ENCODE measurements around the gene ZGPAT.
"Not testable (repeated sequence)": the region's sequence is repeated elsewhere in the genome, so short reads cannot be mapped to it uniquely, and the experiment has no call there.

ZGPAT gene

GRCh38 chr20:63708301-63709148, 686 bp downstream of the ZGPAT start:
- no peaks in the 10 kb centered on the region for H3K27me3 ChIP-seq (replicated peaks; ENCODE audit: control insufficient read depth, insufficient read depth, low read length)
- peaks cover 21% of the 10 kb centered on the region for H3K4me1 ChIP-seq (ENCODE audit: control insufficient read depth, insufficient read depth, low read length)
- peak overlapping the region; percentile 95 for H3K9ac ChIP-seq (ENCODE audit: low read length)
- H3K9me3 ChIP-seq (ENCODE audit: control insufficient read depth, low read length), result no peaks in the 10 kb centered on the region
- peak; percentile 30 for DNase-seq (ENCODE audit: low read depth)
- H3K4me3 ChIP-seq (ENCODE audit: low read length), result peak overlapping the region; percentile 91
- H3K36me3 ChIP-seq (ENCODE audit: control insufficient read depth, insufficient read depth, low read length, severe bottlenecking), result peaks cover 57% of the 10 kb centered on the region

GRCh38 chr20:63709149-63709527, 1.3 kb downstream of the ZGPAT start:
- no peak for DNase-seq (ENCODE audit: low read depth)
- Histone ChIP-seq H3K27me3 (replicated peaks; ENCODE audit: control insufficient read depth, insufficient read depth, low read length) (no peaks in the 10 kb centered on the region), H3K9me3 (ENCODE audit: control insufficient read depth, low read length) (no peaks in the 10 kb centered on the region), H3K4me1 (ENCODE audit: control insufficient read depth, insufficient read depth, low read length) (peaks cover 21% of the 10 kb centered on the region), H3K4me3 (ENCODE audit: low read length) (peak overlapping the region; percentile 91), H3K36me3 (ENCODE audit: control insufficient read depth, insufficient read depth, low read length, severe bottlenecking) (peaks cover 54% of the 10 kb centered on the region), H3K9ac (ENCODE audit: low read length) (peak overlapping the region; percentile 95)

GRCh38 chr20:63711085-63711645, 3.3 kb downstream of the ZGPAT start:
- Histone ChIP-seq H3K4me3 (ENCODE audit: low read length) (no peak overlapping the region), H3K9me3 (ENCODE audit: control insufficient read depth, low read length) (no peaks in the 10 kb centered on the region), H3K27me3 (replicated peaks; ENCODE audit: control insufficient read depth, insufficient read depth, low read length) (no peaks in the 10 kb centered on the region), H3K9ac (ENCODE audit: low read length) (no peak overlapping the region), H3K4me1 (ENCODE audit: control insufficient read depth, insufficient read depth, low read length) (peaks cover 18% of the 10 kb centered on the region), H3K36me3 (ENCODE audit: control insufficient read depth, insufficient read depth, low read length, severe bottlenecking) (peaks cover 44% of the 10 kb centered on the region)
- DNase-seq (ENCODE audit: low read depth), result no peak

- no peak overlapping the region for H3K9ac ChIP-seq (ENCODE audit: low read length)
- no peaks in the 10 kb centered on the region for H3K27me3 ChIP-seq (replicated peaks; ENCODE audit: control insufficient read depth, insufficient read depth, low read length)
- no peaks in the 10 kb centered on the region for H3K9me3 ChIP-seq (ENCODE audit: control insufficient read depth, low read length)
- H3K36me3 ChIP-seq (ENCODE audit: control insufficient read depth, insufficient read depth, low read length, severe bottlenecking), result peaks cover 48% of the 10 kb centered on the region
- H3K4me3 ChIP-seq (ENCODE audit: low read length), result no peak overlapping the region
- no peak for DNase-seq (ENCODE audit: low read depth)
- H3K4me1 ChIP-seq (ENCODE audit: control insufficient read depth, insufficient read depth, low read length), result peaks cover 12% of the 10 kb centered on the region
These were observed 4.4 kb downstream of the ZGPAT start for GRCh38 chr20:63712191-63712590.

GRCh38 chr20:63714858-63715257, 7.0 kb downstream of the ZGPAT start:
- peaks cover 58% of the 10 kb centered on the region for H3K36me3 ChIP-seq (ENCODE audit: control insufficient read depth, insufficient read depth, low read length, severe bottlenecking)
- H3K9me3 ChIP-seq (ENCODE audit: control insufficient read depth, low read length), result peaks cover 6% of the 10 kb centered on the region

GRCh38 chr20:63718996-63719395, 11.2 kb downstream of the ZGPAT start:
- no peaks in the 10 kb centered on the region for H3K4me1 ChIP-seq (ENCODE audit: control insufficient read depth, insufficient read depth, low read length)
- H3K36me3 ChIP-seq (ENCODE audit: control insufficient read depth, insufficient read depth, low read length, severe bottlenecking), result peaks cover 45% of the 10 kb centered on the region

More at GRCh38 chr20:63714858-63715257, 7.0 kb downstream of the ZGPAT start:
- H3K4me3 ChIP-seq (ENCODE audit: low read length), result no peak overlapping the region
- H3K27me3 ChIP-seq (replicated peaks; ENCODE audit: control insufficient read depth, insufficient read depth, low read length), result no peaks in the 10 kb centered on the region
- no peak overlapping the region for H3K9ac ChIP-seq (ENCODE audit: low read length)
- H3K4me1 ChIP-seq (ENCODE audit: control insufficient read depth, insufficient read depth, low read length), result no peaks in the 10 kb centered on the region
- DNase-seq (ENCODE audit: low read depth), result no peak

GRCh38 chr20:63722967-63723622, 15.3 kb downstream of the ZGPAT start:
- Histone ChIP-seq H3K9me3 (ENCODE audit: control insufficient read depth, low read length) (peaks cover 11% of the 10 kb centered on the region), H3K36me3 (ENCODE audit: control insufficient read depth, insufficient read depth, low read length, severe bottlenecking) (peaks cover 28% of the 10 kb centered on the region)
- not testable (repeated sequence) for H3K4me3 ChIP-seq (ENCODE audit: low read length); H3K4me1 ChIP-seq (ENCODE audit: control insufficient read depth, insufficient read depth, low read length); H3K27me3 ChIP-seq (replicated peaks; ENCODE audit: control insufficient read depth, insufficient read depth, low read length); H3K9ac ChIP-seq (ENCODE audit: low read length); DNase-seq (ENCODE audit: low read depth)

More at GRCh38 chr20:63718996-63719395, 11.2 kb downstream of the ZGPAT start:
- H3K4me3 ChIP-seq (ENCODE audit: low read length), result no peak overlapping the region
- no peak overlapping the region for H3K9ac ChIP-seq (ENCODE audit: low read length)
- peaks cover 6% of the 10 kb centered on the region for H3K9me3 ChIP-seq (ENCODE audit: control insufficient read depth, low read length)
- DNase-seq (ENCODE audit: low read depth), result no peak
- H3K27me3 ChIP-seq (replicated peaks; ENCODE audit: control insufficient read depth, insufficient read depth, low read length), result no peaks in the 10 kb centered on the region

GRCh38 chr20:63730189-63730733, 22.4 kb downstream of the ZGPAT start:
- peaks cover 32% of the 10 kb centered on the region for H3K36me3 ChIP-seq (ENCODE audit: control insufficient read depth, insufficient read depth, low read length, severe bottlenecking)
- not testable (repeated sequence) for H3K27me3 ChIP-seq (replicated peaks; ENCODE audit: control insufficient read depth, insufficient read depth, low read length); H3K4me3 ChIP-seq (ENCODE audit: low read length); DNase-seq (ENCODE audit: low read depth); H3K9ac ChIP-seq (ENCODE audit: low read length); H3K9me3 ChIP-seq (ENCODE audit: control insufficient read depth, low read length); H3K4me1 ChIP-seq (ENCODE audit: control insufficient read depth, insufficient read depth, low read length)

GRCh38 chr20:63731410-63731809, 23.6 kb downstream of the ZGPAT start:
- no peaks in the 10 kb centered on the region for H3K4me1 ChIP-seq (ENCODE audit: control insufficient read depth, insufficient read depth, low read length)
- DNase-seq (ENCODE audit: low read depth), result no peak

GRCh38 chr20:63732118-63733095, 24.6 kb downstream of the ZGPAT start:
- Histone ChIP-seq H3K4me1 (ENCODE audit: control insufficient read depth, insufficient read depth, low read length) (no peaks in the 10 kb centered on the region), H3K9ac (ENCODE audit: low read length) (no peak overlapping the region), H3K36me3 (ENCODE audit: control insufficient read depth, insufficient read depth, low read length, severe bottlenecking) (peaks cover 40% of the 10 kb centered on the region), H3K27me3 (replicated peaks; ENCODE audit: control insufficient read depth, insufficient read depth, low read length) (no peaks in the 10 kb centered on the region), H3K4me3 (ENCODE audit: low read length) (no peak overlapping the region), H3K9me3 (ENCODE audit: control insufficient read depth, low read length) (no peaks in the 10 kb centered on the region)
- DNase-seq (ENCODE audit: low read depth), result no peak

More at GRCh38 chr20:63731410-63731809, 23.6 kb downstream of the ZGPAT start:
- no peaks in the 10 kb centered on the region for H3K9me3 ChIP-seq (ENCODE audit: control insufficient read depth, low read length)
- H3K4me3 ChIP-seq (ENCODE audit: low read length), result no peak overlapping the region
- H3K9ac ChIP-seq (ENCODE audit: low read length), result no peak overlapping the region
- H3K36me3 ChIP-seq (ENCODE audit: control insufficient read depth, insufficient read depth, low read length, severe bottlenecking), result peaks cover 40% of the 10 kb centered on the region
- no peaks in the 10 kb centered on the region for H3K27me3 ChIP-seq (replicated peaks; ENCODE audit: control insufficient read depth, insufficient read depth, low read length)

Data from adipocyte (in vitro differentiated cells).